DOHH2 (cell line): ENCODE measurements around the gene DNAH6.

Experiments used
- CTCF ChIP-seq: fragments of 200-600 bp; sonication (generic); IDR thresholded peaks from one replicate; pipeline ENCODE4 v1.5.1; 2014; ENCODE audit warnings: antibody characterized with exemption, mild to moderate bottlenecking, low read depth, low read length; ENCODE audit not compliant: poor library complexity, severe bottlenecking
- EZH2phosphoT487 ChIP-seq: fragments of 200-600 bp; sonication (generic); IDR thresholded peaks from 2 replicates; pipeline ENCODE4 v1.6.1; 2017; ENCODE audit warnings: borderline replicate concordance, mild to moderate bottlenecking, antibody characterized with exemption, low read length, moderate library complexity, mixed read lengths

GRCh38 chr2:84771251-84771650, 255.0 kb downstream of the DNAH6 start:
- TF ChIP-seq CTCF (no peak), EZH2phosphoT487 (no peak)
